GM12865 (cell line): ENCODE results near the gene ZPLD1.

ENCODE experiments used
- DNase-seq: peaks from one replicate; pipeline ENCODE4 v3.0.0; 2010; ENCODE audit warnings: low read depth
- H3K4me3 ChIP-seq: 2 replicates; pipeline ENCODE4 v1.5.1; 2011; ENCODE audit warnings: mild to moderate bottlenecking, low read depth, low read length, control low read depth
- CTCF ChIP-seq: IDR thresholded peaks from 2 replicates; pipeline ENCODE4 v1.5.1; 2011; ENCODE audit warnings: low read length, control low read depth, low read depth, inconsistent platforms; ENCODE audit not compliant: insufficient read depth; ENCODE audit errors: missing control alignments

ZPLD1 gene

GRCh38 chr3:102473648-102474047 lies 38.8 kb downstream of the ZPLD1 start:
- no peak overlapping the region for H3K4me3 ChIP-seq
- TF ChIP-seq CTCF = no peak
- DNase-seq = no peak

GRCh38 chr3:102474207-102474606 lies 39.4 kb downstream of the ZPLD1 start:
- no peak for TF ChIP-seq CTCF
- no peak for DNase-seq
- H3K4me3 ChIP-seq = no peak overlapping the region

GRCh38 chr3:102476198-102476597 lies 41.4 kb downstream of the ZPLD1 start:
- no peak for DNase-seq
- H3K4me3 ChIP-seq = no peak overlapping the region
- no peak for TF ChIP-seq CTCF

GRCh38 chr3:102478160-102478559 lies 43.3 kb downstream of the ZPLD1 start:
- DNase-seq = no peak
- no peak overlapping the region for H3K4me3 ChIP-seq
- TF ChIP-seq CTCF = no peak

- DNase-seq = no peak
- no peak for TF ChIP-seq CTCF
- H3K4me3 ChIP-seq = no peak overlapping the region
Measured at GRCh38 chr3:102480139-102480538, 45.3 kb downstream of the ZPLD1 start.

- TF ChIP-seq CTCF = no peak
- no peak overlapping the region for H3K4me3 ChIP-seq
- no peak for DNase-seq
Measured at GRCh38 chr3:102481050-102481449, 46.2 kb downstream of the ZPLD1 start.

GRCh38 chr3:102483556-102483955 lies 48.7 kb downstream of the ZPLD1 start:
- DNase-seq = no peak
- no peak overlapping the region for H3K4me3 ChIP-seq
- no peak for TF ChIP-seq CTCF
